ENCODE results near the gene AQP9.
"Not testable (repeated sequence)": the region's sequence is repeated elsewhere in the genome, so short reads cannot be mapped to it uniquely, and the experiment has no call there.

AQP9 gene

GRCh38 chr15:58138106-58138505 lies at the start of gene AQP9:
Gene AQP9 (plus strand): TSS chr15:58138381. CDS start chr15:58138566, 185 bp downstream.
- DNase-seq (ENCODE audit: low spot score), result no peak

- no peak for DNase-seq (ENCODE audit: low spot score)
Measured at GRCh38 chr15:58095415-58095814, 42.8 kb upstream of the AQP9 start.

- DNase-seq (ENCODE audit: low spot score), result no peak
Measured at GRCh38 chr15:58096529-58097084, 41.6 kb upstream of the AQP9 start.

- no peak for DNase-seq (ENCODE audit: low spot score)
Measured at GRCh38 chr15:58103482-58103881, 34.7 kb upstream of the AQP9 start.

- DNase-seq (ENCODE audit: low spot score), result no peak
Measured at GRCh38 chr15:58108117-58108516, 30.1 kb upstream of the AQP9 start.

- no peak for DNase-seq (ENCODE audit: low spot score)
Measured at GRCh38 chr15:58109419-58109818, 28.8 kb upstream of the AQP9 start.

- no peak for DNase-seq (ENCODE audit: low spot score)
Measured at GRCh38 chr15:58110999-58111717, 27.0 kb upstream of the AQP9 start.

GRCh38 chr15:58111718-58112104 lies 26.5 kb upstream of the AQP9 start:
- DNase-seq (ENCODE audit: low spot score), result no peak

- not testable (repeated sequence) for DNase-seq (ENCODE audit: low spot score)
Measured at GRCh38 chr15:58113358-58113757, 24.8 kb upstream of the AQP9 start.

GRCh38 chr15:58114388-58114787 lies 23.8 kb upstream of the AQP9 start:
- no peak for DNase-seq (ENCODE audit: low spot score)

GRCh38 chr15:58114812-58115211 lies 23.4 kb upstream of the AQP9 start:
- no peak for DNase-seq (ENCODE audit: low spot score)

- DNase-seq (ENCODE audit: low spot score), result peak; percentile 3
Measured at GRCh38 chr15:58115692-58116091, 22.5 kb upstream of the AQP9 start.

- no peak for DNase-seq (ENCODE audit: low spot score)
Measured at GRCh38 chr15:58117619-58118018, 20.6 kb upstream of the AQP9 start.

- no peak for DNase-seq (ENCODE audit: low spot score)
Measured at GRCh38 chr15:58118272-58118671, 19.9 kb upstream of the AQP9 start.

- DNase-seq (ENCODE audit: low spot score), result no peak
Measured at GRCh38 chr15:58119016-58119415, 19.2 kb upstream of the AQP9 start.

- no peak for DNase-seq (ENCODE audit: low spot score)
Measured at GRCh38 chr15:58124585-58124984, 13.6 kb upstream of the AQP9 start.

GRCh38 chr15:58125333-58125732 lies 12.8 kb upstream of the AQP9 start:
- DNase-seq (ENCODE audit: low spot score), result no peak

- DNase-seq (ENCODE audit: low spot score), result no peak
Measured at GRCh38 chr15:58134886-58135285, 3.3 kb upstream of the AQP9 start.

GRCh38 chr15:58135511-58136174 lies 2.5 kb upstream of the AQP9 start:
- DNase-seq (ENCODE audit: low spot score), result no peak

GRCh38 chr15:58136731-58137130 lies 1.4 kb upstream of the AQP9 start:
- DNase-seq (ENCODE audit: low spot score), result no peak

- no peak for DNase-seq (ENCODE audit: low spot score)
Measured at GRCh38 chr15:58137686-58138085, 495 bp upstream of the AQP9 start.

- DNase-seq (ENCODE audit: low spot score), result no peak
Measured at GRCh38 chr15:58139276-58139988, 1.3 kb downstream of the AQP9 start.

- no peak for DNase-seq (ENCODE audit: low spot score)
Measured at GRCh38 chr15:58139989-58140522, 1.9 kb downstream of the AQP9 start.

Measured in pons (tissue), 1 donor.